Adrenal gland (tissue), 12 donors: ENCODE data around the gene PRRT1B. TPM values are rescaled to one million over a fixed set of nuclear protein-coding genes. Genes with fewer than 3 reads are reported as not detected.

Experiments used
- DNase-seq, 7 donors: peaks; one replicate each; pipeline ENCODE4 v3.0.0-alpha.2; 2019 to 2020
- H3K27ac ChIP-seq, 5 donors: fragments of 200-600 bp; sonication (generic) in 4 of 5; 1 replicate in 3 of 5; 2 replicates in 2 of 5; pipeline versions ENCODE4 v1.5.1 to v1.8.0; 2016 to 2020; ENCODE audit warnings: mild to moderate bottlenecking in 1 of 5
- H3K27me3 ChIP-seq: fragments of 200-600 bp; 2 replicates; pipeline ENCODE4 v1.8.0; 2021
- H3K36me3 ChIP-seq, 2 donors: fragments of 200-600 bp; replicated peaks in 1 of 2; 1 replicate in 1 of 2; 2 replicates in 1 of 2; pipeline versions ENCODE4 v1.5.1 to v1.8.0; 2018 to 2022
- H3K4me1 ChIP-seq, 2 donors: fragments of 200-600 bp; replicated peaks in 1 of 2; 1 replicate in 1 of 2; 2 replicates in 1 of 2; pipeline versions ENCODE4 v1.5.1 to v1.8.0; 2018 to 2021
- H3K4me3 ChIP-seq, 4 donors: fragments of 200-600 bp; sonication (generic) in 3 of 4; one replicate each; pipeline ENCODE4 v1.5.1; 2016 to 2018
- H3K9me3 ChIP-seq, 3 donors: fragments of 200-600 bp; sonication (generic) in 1 of 3; replicated peaks in 1 of 3; 1 replicate in 2 of 3; 2 replicates in 1 of 3; pipeline versions ENCODE4 v1.5.1 to v1.8.0; 2016 to 2021
- CTCF ChIP-seq, 6 experiments: fragments of 450-650 bp in 4 of 6; fragments of 200-600 bp in 2 of 6; sonication (generic) in 1 of 6; IDR thresholded peaks; 1 replicate in 5 of 6; 2 replicates in 1 of 6; pipeline versions ENCODE4 v1.5.1 to v1.8.0; 2016 to 2021; ENCODE audit warnings: antibody characterized with exemption in 6 of 6, mild to moderate bottlenecking in 2 of 6, moderate library complexity in 1 of 6
- POLR2A ChIP-seq, 2 donors: fragments of 450-650 bp; IDR thresholded peaks; one replicate each; pipeline ENCODE4 v1.6.1; 2017; ENCODE audit warnings: antibody characterized with exemption in 2 of 2, mild to moderate bottlenecking in 2 of 2, moderate library complexity in 1 of 2
- whole genome bisulfite sequencing, 4 donors: extraction: QIAGEN DNeasy Blood & Tissue Kit in 2 of 4; methylation state at CpG; one replicate each; pipeline versions ENCODE4 v1.1.5 to v1.1.7; 2013 to 2017; 5-methylcytosine and 5-hydroxymethylcytosine counted together
- intact Hi-C, 2 donors: fragments of 100-400 bp; cut with DNase I; formaldehyde crosslinking; loops; one replicate each; pipeline versions ENCODE4 v1.14.1 to v1.15.0; 2022 to 2023
- polyA plus RNA-seq, 3 donors: library from polyadenylated mRNA; stranded (reverse); fragments of 200-250 nt in 2 of 3; fragments of 350-450 nt in 1 of 3; fragmentation: Illumina TruSeq in 1 of 3; extraction: RNeasy Lipid Tissue Mini Kit (QIAGEN cat#74804) in 1 of 3; gene quantifications; one replicate each; pipeline ENCODE4 v1.2.3, GENCODE V29; 2013 to 2014
- total RNA-seq, 9 donors: library from RNA; depleted of rRNA in 4 of 9; stranded (reverse); fragments of >200 nt in 4 of 9; fragments of 120-200 nt in 1 of 9; fragmentation: NEBNext Ultra II Directional in 1 of 9; extraction: Animal tissue kit (Norgen Biotek cat#: 25700) in 1 of 9; gene quantifications; one replicate each; pipeline versions ENCODE4 v1.1.0 to v1.2.4, GENCODE V29; 2013 to 2023
- donor health status: healthy with polysubstance abuse.
- donor health status: Bipolar disorder and iron deficiency.
- donor health status: DM: yes; HTN: yes; CAD: no.
- donor health status: DM: no; HTN: no; CAD: no.
- donor health status: DM: no; HTN: no; CAD: no.
- donor health status: DM: yes; HTN: yes; CAD: no.

Gene PRRT1B
- total and polyA plus RNA-seq, 12 donors, result not detected

DNA sequence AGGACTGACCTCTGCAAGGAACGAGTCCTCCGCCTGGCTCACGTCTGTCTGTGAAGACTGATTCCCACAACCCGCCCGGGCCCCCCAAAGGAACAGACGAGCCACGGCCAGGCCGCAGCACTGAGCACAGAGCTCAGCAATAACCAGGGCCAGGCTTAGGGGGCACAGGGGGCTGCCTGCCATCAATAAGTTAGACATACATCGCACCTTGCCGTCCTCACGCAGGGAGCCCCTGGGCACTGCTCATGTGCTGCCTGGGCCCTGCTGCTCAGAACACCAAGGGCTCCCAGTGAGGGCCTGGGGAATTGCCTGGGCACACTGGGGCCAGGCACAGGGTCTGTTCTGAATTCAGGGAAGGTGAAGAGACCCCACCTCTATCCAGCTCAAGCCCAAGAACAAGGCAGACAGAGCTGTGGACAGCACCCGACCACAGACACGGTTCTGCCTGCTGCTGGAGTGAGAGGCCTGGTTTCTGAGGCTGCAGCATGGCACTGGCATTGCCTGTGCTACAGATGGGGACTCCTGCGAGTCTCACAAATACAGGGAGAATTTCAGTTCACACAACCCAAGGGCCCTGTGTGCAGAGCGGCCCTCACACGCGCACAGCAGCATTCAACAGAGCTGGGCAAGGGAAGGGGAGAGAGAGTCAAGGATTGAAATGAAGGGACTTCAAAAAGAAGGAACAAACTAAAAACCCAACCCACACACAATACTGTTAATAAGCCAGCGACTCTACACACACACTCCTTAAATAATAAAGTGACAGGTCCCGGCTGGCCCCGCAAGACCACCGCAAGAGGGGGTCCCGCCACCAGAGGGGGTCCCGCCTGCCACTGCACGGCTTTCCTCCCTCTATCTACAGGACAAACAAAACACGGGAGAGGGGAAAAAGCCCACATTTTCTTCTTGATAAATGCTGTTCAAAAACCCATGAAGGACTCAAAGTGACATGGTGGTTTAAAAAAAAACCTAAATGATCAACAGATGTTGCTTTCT lies 32.0 kb downstream of the PRRT1B start:
- H3K9me3 ChIP-seq, result no peaks in the 10 kb centered on the region
- H3K36me3 ChIP-seq, result peaks cover 0 to 35% of the 10 kb centered on the region in 2 donors
- DNase-seq, result no peak
- no peaks in the 10 kb centered on the region for H3K4me1 ChIP-seq
- no peak overlapping the region for H3K4me3 ChIP-seq
- no peaks in the 10 kb centered on the region for H3K27me3 ChIP-seq
- no peak overlapping the region for H3K27ac ChIP-seq
- TF ChIP-seq POLR2A (IDR thresholded peaks at IDR 0.05) (no peak), CTCF (IDR thresholded peaks at IDR 0.05) (no peak)
- WGBS, 4 donors, result 85 to 91% (median 88%) methylated on average over 16 to 25 of the region's 25 CpGs
- intact Hi-C loops, result no loop called here

GRCh38 chr9:131578021-131578420 lies 32.7 kb downstream of the PRRT1B start:
- Histone ChIP-seq H3K36me3 (peaks cover 0 to 43% of the 10 kb centered on the region in 2 donors), H3K27me3 (no peaks in the 10 kb centered on the region), H3K27ac (no peak overlapping the region), H3K4me1 (no peaks in the 10 kb centered on the region), H3K4me3 (no peak overlapping the region), H3K9me3 (no peaks in the 10 kb centered on the region)
- no peak for TF ChIP-seq CTCF (IDR thresholded peaks at IDR 0.05)
- no peak for TF ChIP-seq POLR2A (IDR thresholded peaks at IDR 0.05)
- 85 to 95% (median 89%) methylated on average over 8 to 13 of the region's 13 CpGs for WGBS, 4 donors
- no peak for DNase-seq
- intact Hi-C loops, result no loop called here

DNA sequence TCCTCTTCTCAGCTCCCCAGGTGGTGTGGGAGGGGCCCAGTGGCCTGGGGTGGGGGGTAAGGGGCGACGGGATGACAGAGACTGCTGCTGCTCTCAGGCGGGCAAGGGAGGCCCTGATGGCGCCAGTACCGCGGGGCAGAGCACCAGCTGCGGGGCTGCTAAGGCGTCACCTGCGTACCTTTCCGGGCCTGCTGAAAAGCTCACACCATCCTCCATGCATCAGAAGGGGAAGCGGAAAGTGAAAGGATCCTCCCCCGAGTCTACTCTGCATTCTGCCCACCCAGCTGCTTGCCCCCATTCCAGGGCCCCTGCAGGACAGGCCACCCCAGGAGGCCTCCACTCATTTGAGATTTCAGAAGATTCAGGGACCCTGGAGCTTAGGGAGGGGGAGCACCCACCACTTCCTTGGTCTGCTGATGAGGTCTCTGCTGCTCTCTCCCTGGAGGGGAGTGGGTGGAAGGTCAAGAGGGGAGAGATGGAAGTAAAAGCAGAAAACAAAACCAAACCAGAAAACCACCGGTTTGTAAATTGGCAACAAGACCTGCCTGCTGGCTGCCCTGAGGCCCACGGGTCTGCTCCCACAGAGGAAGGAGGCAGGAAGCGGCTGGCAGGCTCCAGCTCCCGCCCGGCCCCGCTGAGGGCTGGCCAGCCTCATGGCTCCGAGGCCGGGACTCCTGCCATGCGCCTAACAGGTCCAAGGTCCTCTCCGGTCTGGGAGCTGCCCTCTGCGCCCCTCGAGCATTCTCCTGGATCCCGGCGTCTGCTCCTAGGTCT lies 33.6 kb downstream of the PRRT1B start:
- no peak overlapping the region for H3K27ac ChIP-seq
- no peaks in the 10 kb centered on the region for H3K9me3 ChIP-seq
- peaks cover 0 to 50% of the 10 kb centered on the region in 2 donors for H3K36me3 ChIP-seq
- TF ChIP-seq CTCF (IDR thresholded peaks at IDR 0.05) (no peak), POLR2A (IDR thresholded peaks at IDR 0.05) (no peak)
- WGBS, 4 donors, result 69 to 84% (median 72%) methylated on average over 16 to 26 of the region's 26 CpGs
- DNase-seq, result no peak
- no peaks in the 10 kb centered on the region for H3K4me1 ChIP-seq
- H3K27me3 ChIP-seq, result no peaks in the 10 kb centered on the region
- H3K4me3 ChIP-seq, result no peak overlapping the region
- intact Hi-C loops, result no loop called here

GRCh38 chr9:131579789-131580211 lies 34.5 kb downstream of the PRRT1B start:
- peaks cover 0 to 59% of the 10 kb centered on the region in 2 donors for H3K36me3 ChIP-seq
- no peak overlapping the region for H3K27ac ChIP-seq
- no peak for DNase-seq
- H3K9me3 ChIP-seq, result no peaks in the 10 kb centered on the region
- intact Hi-C loops, result loop anchor here in 1 of 2 donors (10.0 kb wide), 1 partner anchor 215 kb away; no protein-coding TSS in a partner anchor
- no peak overlapping the region for H3K4me3 ChIP-seq
- H3K27me3 ChIP-seq, result no peaks in the 10 kb centered on the region
- TF ChIP-seq CTCF (IDR thresholded peaks at IDR 0.05) (no peak), POLR2A (IDR thresholded peaks at IDR 0.05) (no peak)
- 80 to 89% (median 85%) methylated on average over 3 to 8 of the region's 8 CpGs for WGBS, 4 donors
- H3K4me1 ChIP-seq, result no peaks in the 10 kb centered on the region
